Testis (tissue), 3 donors: ENCODE results near the gene LNX1. TPM values are rescaled to one million over a fixed set of nuclear protein-coding genes. Genes with fewer than 3 reads are reported as not detected.
"Not testable (repeated sequence)": the region's sequence is repeated elsewhere in the genome, so short reads cannot be mapped to it uniquely, and the experiment has no call there.

ENCODE experiments used
- DNase-seq: peaks from one replicate; pipeline ENCODE4 v3.0.0-alpha.2; 2019
- H3K27ac ChIP-seq, 2 donors: fragments of 200-600 bp; sonication (generic); one replicate each; pipeline ENCODE4 v1.5.1; 2019
- H3K27me3 ChIP-seq: fragments of 200-600 bp; sonication (generic); one replicate; pipeline ENCODE4 v1.5.1; 2019
- H3K36me3 ChIP-seq: fragments of 200-600 bp; sonication (generic); one replicate; pipeline ENCODE4 v1.5.1; 2017; ENCODE audit warnings: low read depth; ENCODE audit errors: missing control alignments
- H3K4me1 ChIP-seq: fragments of 200-600 bp; sonication (generic); one replicate; pipeline ENCODE4 v1.5.1; 2019
- H3K4me3 ChIP-seq, 2 donors: fragments of 200-600 bp; sonication (generic); one replicate each; pipeline ENCODE4 v1.5.1; 2017 to 2019
- H3K9me3 ChIP-seq: fragments of 200-600 bp; sonication (generic); one replicate; pipeline ENCODE4 v1.5.1; 2017
- POLR2A ChIP-seq: fragments of 450-650 bp; IDR thresholded peaks from one replicate; pipeline ENCODE4 v1.6.1; 2017; ENCODE audit warnings: antibody characterized with exemption, mild to moderate bottlenecking, moderate library complexity
- WGBS, 2 donors: methylation state at CpG; one replicate each; pipeline ENCODE4 v1.1.5; 2018; 5-methylcytosine and 5-hydroxymethylcytosine counted together
- intact Hi-C: fragments of 100-400 bp; cut with DNase I; formaldehyde crosslinking; loops from one replicate; pipeline ENCODE4 v1.15.1; 2023; ENCODE audit warnings: low total_unique reads
- polyA plus RNA-seq: library from polyadenylated mRNA; stranded (reverse); fragments of 350-450 nt; fragmentation: Illumina TruSeq; extraction: RNeasy Lipid Tissue Mini Kit (QIAGEN cat#74804); gene quantifications from one replicate; pipeline ENCODE4 v1.2.3, GENCODE V29; 2014; ENCODE audit warnings: low read depth, low replicate concordance; ENCODE audit not compliant: insufficient read depth
- total RNA-seq, 2 donors: library from RNA; depleted of rRNA; stranded (reverse); fragments of >200 nt; gene quantifications; one replicate each; pipeline ENCODE4 v1.2.3, GENCODE V29; 2016
- TF ChIP-seq, protein P1 (sequence below), 3 experiments: fragments of 450-650 bp in 2 of 3; fragments of 200-600 bp in 1 of 3; sonication (generic) in 1 of 3; IDR thresholded peaks; one replicate each; pipeline ENCODE4 v1.5.1; 2016 to 2019; ENCODE audit warnings: antibody characterized with exemption in 3 of 3, mild to moderate bottlenecking in 2 of 3, moderate library complexity in 1 of 3

LNX1 gene
- total and polyA plus RNA-seq, 3 donors from 2014 or later, result 4.3 to 8.3 (median 5.8) TPM

- no peaks in the 10 kb centered on the region for H3K27me3 ChIP-seq
- no peaks in the 10 kb centered on the region for H3K36me3 ChIP-seq
- DNase-seq, result no peak
- intact Hi-C loops, result no loop called here
- H3K4me1 ChIP-seq, result no peaks in the 10 kb centered on the region
- no peaks in the 10 kb centered on the region for H3K9me3 ChIP-seq
- TF ChIP-seq, protein P1, sequence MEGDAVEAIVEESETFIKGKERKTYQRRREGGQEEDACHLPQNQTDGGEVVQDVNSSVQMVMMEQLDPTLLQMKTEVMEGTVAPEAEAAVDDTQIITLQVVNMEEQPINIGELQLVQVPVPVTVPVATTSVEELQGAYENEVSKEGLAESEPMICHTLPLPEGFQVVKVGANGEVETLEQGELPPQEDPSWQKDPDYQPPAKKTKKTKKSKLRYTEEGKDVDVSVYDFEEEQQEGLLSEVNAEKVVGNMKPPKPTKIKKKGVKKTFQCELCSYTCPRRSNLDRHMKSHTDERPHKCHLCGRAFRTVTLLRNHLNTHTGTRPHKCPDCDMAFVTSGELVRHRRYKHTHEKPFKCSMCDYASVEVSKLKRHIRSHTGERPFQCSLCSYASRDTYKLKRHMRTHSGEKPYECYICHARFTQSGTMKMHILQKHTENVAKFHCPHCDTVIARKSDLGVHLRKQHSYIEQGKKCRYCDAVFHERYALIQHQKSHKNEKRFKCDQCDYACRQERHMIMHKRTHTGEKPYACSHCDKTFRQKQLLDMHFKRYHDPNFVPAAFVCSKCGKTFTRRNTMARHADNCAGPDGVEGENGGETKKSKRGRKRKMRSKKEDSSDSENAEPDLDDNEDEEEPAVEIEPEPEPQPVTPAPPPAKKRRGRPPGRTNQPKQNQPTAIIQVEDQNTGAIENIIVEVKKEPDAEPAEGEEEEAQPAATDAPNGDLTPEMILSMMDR (IDR thresholded peaks at IDR 0.05), result no peak
- TF ChIP-seq POLR2A, result no peak
- H3K4me3 ChIP-seq, result no peak overlapping the region
- no peak overlapping the region for H3K27ac ChIP-seq
- WGBS, 2 donors, result 85 to 86% methylated on average over 10 of the region's 10 CpGs
Measured at GRCh38 chr4:53476232-53477037, 114.9 kb downstream of the LNX1 start.

DNA sequence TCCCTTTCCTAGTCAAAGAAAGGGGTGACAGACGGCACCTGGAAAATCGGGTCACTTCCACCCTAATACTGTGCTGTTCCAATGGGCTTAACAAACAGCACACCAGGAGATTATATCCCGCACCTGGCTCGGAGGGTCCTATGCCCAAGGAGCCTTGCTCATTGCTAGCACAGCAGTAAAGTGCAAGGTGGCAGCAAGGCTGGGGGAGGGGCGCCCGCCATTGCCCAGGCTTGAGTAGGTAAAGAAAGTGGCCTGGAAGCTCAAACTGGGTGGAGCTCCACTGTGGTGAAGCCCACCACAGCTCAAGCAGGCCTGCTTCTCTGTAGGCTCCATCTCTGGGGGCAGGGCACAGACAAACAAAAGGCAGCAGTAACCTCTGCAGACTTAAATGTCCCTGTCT is 124.7 kb downstream of the LNX1 start:
- H3K27me3 ChIP-seq, H3K36me3 ChIP-seq, H3K9me3 ChIP-seq, H3K4me3 ChIP-seq, intact Hi-C loops, DNase-seq, H3K4me1 ChIP-seq, H3K27ac ChIP-seq: not testable (repeated sequence)
- WGBS, 2 donors, result 93 to 95% methylated on average over 6 of the region's 6 CpGs

GRCh38 chr4:53465891-53466290 is 125.4 kb downstream of the LNX1 start:
- Histone ChIP-seq H3K27ac (no peak overlapping the region), H3K4me1 (no peaks in the 10 kb centered on the region), H3K4me3 (no peak overlapping the region), H3K9me3 (no peaks in the 10 kb centered on the region), H3K27me3 (no peaks in the 10 kb centered on the region), H3K36me3 (no peaks in the 10 kb centered on the region)
- intact Hi-C loops, result no loop called here
- TF ChIP-seq, protein P1 (IDR thresholded peaks at IDR 0.05), result no peak
- no peak for TF ChIP-seq POLR2A
- no peak for DNase-seq

GRCh38 chr4:53465281-53465680 is 126.0 kb downstream of the LNX1 start:
- H3K27me3 ChIP-seq, result no peaks in the 10 kb centered on the region
- H3K36me3 ChIP-seq, result no peaks in the 10 kb centered on the region
- no peak overlapping the region for H3K27ac ChIP-seq
- DNase-seq, result no peak
- TF ChIP-seq, protein P1 (IDR thresholded peaks at IDR 0.05), result no peak
- no peak for TF ChIP-seq POLR2A
- H3K9me3 ChIP-seq, result no peaks in the 10 kb centered on the region
- no peak overlapping the region for H3K4me3 ChIP-seq
- no peaks in the 10 kb centered on the region for H3K4me1 ChIP-seq
- intact Hi-C loops, result no loop called here
- WGBS, 2 donors, result 26 to 44% methylated on average over 2 of the region's 2 CpGs

DNA sequence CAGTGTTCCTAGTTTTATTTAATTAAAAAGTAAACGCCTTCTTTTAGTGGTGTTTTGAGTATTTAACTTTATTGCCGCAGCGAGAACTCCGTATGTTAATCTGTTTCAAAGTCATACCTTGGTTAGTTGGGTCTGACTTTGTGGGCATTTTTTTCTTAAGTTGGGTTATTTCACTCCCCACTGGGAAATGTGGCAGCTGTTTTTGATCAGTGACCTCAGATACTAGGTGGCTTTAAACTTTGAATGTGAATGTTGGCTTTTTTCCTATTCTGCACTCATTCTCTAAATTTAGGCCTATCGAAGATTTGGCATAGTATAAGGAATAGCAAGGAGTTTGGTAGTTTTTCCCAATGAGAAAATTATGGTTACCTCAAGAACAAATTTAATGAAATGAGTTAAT is 127.9 kb downstream of the LNX1 start:
- Histone ChIP-seq H3K27me3 (no peaks in the 10 kb centered on the region), H3K27ac (no peak overlapping the region), H3K9me3 (no peaks in the 10 kb centered on the region), H3K4me1 (no peaks in the 10 kb centered on the region), H3K36me3 (no peaks in the 10 kb centered on the region), H3K4me3 (no peak overlapping the region)
- intact Hi-C loops, result no loop called here
- DNase-seq, result no peak
- TF ChIP-seq POLR2A, result no peak
- TF ChIP-seq, protein P1 (IDR thresholded peaks at IDR 0.05), result no peak
- 84% methylated on average over 5 of the region's 5 CpGs for WGBS, 2 donors
